Fibroblast of lung (primary cell): ENCODE measurements around the gene CYLD.

Experiments used
- EZH2 ChIP-seq: IDR thresholded peaks from 2 replicates; pipeline ENCODE4 v1.5.1; 2012; ENCODE audit warnings: low read length, control low read depth, mild to moderate bottlenecking; ENCODE audit errors: missing control alignments
- TF ChIP-seq, protein P1 (sequence below), 2 donors: IDR thresholded peaks in 1 of 2; conservative IDR thresholded peaks in 1 of 2; 1 replicate in 1 of 2; 2 replicates in 1 of 2; pipeline ENCODE4 v1.5.1; 2011 to 2012; ENCODE audit warnings: low read length in 2 of 2, control low read depth in 1 of 2, inconsistent platforms in 1 of 2, low read depth in 1 of 2, mild to moderate bottlenecking in 1 of 2

DNA sequence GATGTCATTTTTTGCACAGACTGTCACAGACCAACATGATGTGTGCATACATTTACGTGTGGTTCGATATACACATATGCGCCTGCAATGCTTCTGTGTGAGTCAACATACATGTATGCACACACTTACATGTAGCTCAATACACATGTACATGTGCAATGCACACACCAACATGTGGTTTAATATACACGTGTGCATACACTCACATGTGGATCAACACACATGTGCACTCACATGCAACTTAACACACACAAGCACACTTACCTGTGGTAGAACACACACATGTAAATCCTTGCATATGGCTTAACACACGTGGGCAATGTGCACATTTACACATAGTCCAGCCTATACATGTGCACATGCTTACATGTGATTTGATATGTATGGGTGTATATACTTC lies 97.5 kb downstream of the CYLD start:
- TF ChIP-seq EZH2 = no peak
- TF ChIP-seq, protein P1, sequence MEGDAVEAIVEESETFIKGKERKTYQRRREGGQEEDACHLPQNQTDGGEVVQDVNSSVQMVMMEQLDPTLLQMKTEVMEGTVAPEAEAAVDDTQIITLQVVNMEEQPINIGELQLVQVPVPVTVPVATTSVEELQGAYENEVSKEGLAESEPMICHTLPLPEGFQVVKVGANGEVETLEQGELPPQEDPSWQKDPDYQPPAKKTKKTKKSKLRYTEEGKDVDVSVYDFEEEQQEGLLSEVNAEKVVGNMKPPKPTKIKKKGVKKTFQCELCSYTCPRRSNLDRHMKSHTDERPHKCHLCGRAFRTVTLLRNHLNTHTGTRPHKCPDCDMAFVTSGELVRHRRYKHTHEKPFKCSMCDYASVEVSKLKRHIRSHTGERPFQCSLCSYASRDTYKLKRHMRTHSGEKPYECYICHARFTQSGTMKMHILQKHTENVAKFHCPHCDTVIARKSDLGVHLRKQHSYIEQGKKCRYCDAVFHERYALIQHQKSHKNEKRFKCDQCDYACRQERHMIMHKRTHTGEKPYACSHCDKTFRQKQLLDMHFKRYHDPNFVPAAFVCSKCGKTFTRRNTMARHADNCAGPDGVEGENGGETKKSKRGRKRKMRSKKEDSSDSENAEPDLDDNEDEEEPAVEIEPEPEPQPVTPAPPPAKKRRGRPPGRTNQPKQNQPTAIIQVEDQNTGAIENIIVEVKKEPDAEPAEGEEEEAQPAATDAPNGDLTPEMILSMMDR (conservative IDR thresholded peaks at IDR 0.05 in 1 of 2, IDR thresholded peaks at IDR 0.05 in 1 of 2; ENCODE audit: low read depth in 1 of 2, low read length in 2 of 2) = no peak
